ENCODE data around the gene EXOSC9. TPM values are rescaled to one million over a fixed set of nuclear protein-coding genes. Genes with fewer than 3 reads are reported as not detected.
A peak's percentile ranks its signal among the peaks of the same experiment; 100 is the strongest.

The EXOSC9 gene
- total and polyA plus RNA-seq, 10 of the 15 experiments (the other 5 are each of a cell fraction or from before 2014, with no cell fraction given), result 49.0 to 131 (median 85.4) TPM

DNA sequence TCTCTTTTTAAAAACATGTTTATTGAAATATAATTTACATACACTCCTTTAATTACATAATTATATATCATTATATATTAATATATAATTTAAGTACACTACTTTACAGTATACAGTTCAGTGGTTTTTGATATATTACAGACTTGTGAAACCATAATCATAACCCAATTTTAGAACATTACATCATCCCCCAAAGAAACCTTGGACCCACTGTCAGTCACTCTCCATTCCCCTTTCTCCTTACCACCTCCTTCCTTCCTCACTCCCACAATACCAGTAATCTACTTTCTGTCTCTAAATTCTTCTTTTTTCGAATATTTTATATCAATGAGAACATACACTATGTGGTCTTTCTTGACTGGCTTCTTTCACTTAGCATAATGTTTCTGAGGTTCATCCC lies 17.9 kb upstream of the EXOSC9 start:
- Histone ChIP-seq H3K4me1 (ENCODE audit: control insufficient read depth, insufficient read depth, low read length) (peaks cover 4% of the 10 kb centered on the region), H3K4me3 (no peak overlapping the region), H3K36me3 (ENCODE audit: control insufficient read depth in 2 of 2, insufficient read depth in 2 of 2, low read length in 1 of 2) (no peaks in the 10 kb centered on the region), H2AFZ (ENCODE audit: control insufficient read depth, low read depth, low read length) (no peak overlapping the region), H4K20me1 (ENCODE audit: control insufficient read depth, insufficient read depth) (no peaks in the 10 kb centered on the region), H3K9me3 (replicated peaks; ENCODE audit: control insufficient read depth, insufficient read depth, low read length) (no peaks in the 10 kb centered on the region; the same call in 2 of the 3 replicates), H3K9ac (ENCODE audit: control insufficient read depth, insufficient read depth, low read length) (no peak overlapping the region), H3K27me3 (replicated peaks in 1 of 2; ENCODE audit: control insufficient read depth in 2 of 2, insufficient read depth in 2 of 2, low read length in 1 of 2) (no peaks in the 10 kb centered on the region), H3K4me2 (ENCODE audit: control insufficient read depth, insufficient read depth) (no peak overlapping the region), H3K79me2 (ENCODE audit: control insufficient read depth, insufficient read depth, low read length) (no peaks in the 10 kb centered on the region), H3K27ac (ENCODE audit: control insufficient read depth, insufficient read depth) (no peak overlapping the region)
- 0% methylated on average over 1 of the region's 1 CpG for WGBS (ENCODE audit: insufficient coverage, insufficient replicate concordance, low lambda C conversion rate, missing lambda C conversion rate)
- intact Hi-C loops (cut with micrococcal nuclease; ENCODE audit: unreplicated experiment) (no loop called here), in situ Hi-C loops (cut with MboI) (no loop called here)
- BruUV-seq (replicated peaks), result no TSS peak
- ATAC-seq (peak; percentile 77), DNase-seq (ENCODE audit: low read depth, low spot score) (no peak), FAIRE-seq (no peak)
- ChIA-PET CTCF (no interaction called here), POLR2A (interaction anchor here (0.7 kb wide), 1 partner anchor 10 kb away, joined by 3 read pairs; no protein-coding TSS in a partner anchor), RAD21 (ENCODE audit: unreplicated experiment) (no interaction called here), SMC1A (ENCODE audit: uncharacterized antibody, unreplicated experiment) (interaction anchor here (2.2 kb wide), 1 partner anchor 16 kb away, joined by 4 read pairs; no protein-coding TSS in a partner anchor)
- TF ChIP-seq, protein P1, sequence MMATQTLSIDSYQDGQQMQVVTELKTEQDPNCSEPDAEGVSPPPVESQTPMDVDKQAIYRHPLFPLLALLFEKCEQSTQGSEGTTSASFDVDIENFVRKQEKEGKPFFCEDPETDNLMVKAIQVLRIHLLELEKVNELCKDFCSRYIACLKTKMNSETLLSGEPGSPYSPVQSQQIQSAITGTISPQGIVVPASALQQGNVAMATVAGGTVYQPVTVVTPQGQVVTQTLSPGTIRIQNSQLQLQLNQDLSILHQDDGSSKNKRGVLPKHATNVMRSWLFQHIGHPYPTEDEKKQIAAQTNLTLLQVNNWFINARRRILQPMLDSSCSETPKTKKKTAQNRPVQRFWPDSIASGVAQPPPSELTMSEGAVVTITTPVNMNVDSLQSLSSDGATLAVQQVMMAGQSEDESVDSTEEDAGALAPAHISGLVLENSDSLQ (IDR thresholded peaks at IDR 0.05), result peak; percentile 92
- peak; percentile 88 for TF ChIP-seq MEF2A (IDR thresholded peaks at IDR 0.05; ENCODE audit: insufficient read depth, low read depth, low read length)
- no peak for TF ChIP-seq NFYB (IDR thresholded peaks at IDR 0.05; ENCODE audit: insufficient read depth, low read depth, low read length)
- TF ChIP-seq TCF3 (IDR thresholded peaks at IDR 0.05; ENCODE audit: borderline replicate concordance, insufficient read depth, low read depth, low read length), result no peak
- no peak for TF ChIP-seq SMARCA5 (IDR thresholded peaks at IDR 0.05)
- TF ChIP-seq NFIC (IDR thresholded peaks at IDR 0.05; ENCODE audit: low read depth, low read length), result peak; percentile 74; the same call in 1 of the 2 replicates
- TF ChIP-seq JUNB (IDR thresholded peaks at IDR 0.05), result peak; percentile 66
- TF ChIP-seq, protein P2, sequence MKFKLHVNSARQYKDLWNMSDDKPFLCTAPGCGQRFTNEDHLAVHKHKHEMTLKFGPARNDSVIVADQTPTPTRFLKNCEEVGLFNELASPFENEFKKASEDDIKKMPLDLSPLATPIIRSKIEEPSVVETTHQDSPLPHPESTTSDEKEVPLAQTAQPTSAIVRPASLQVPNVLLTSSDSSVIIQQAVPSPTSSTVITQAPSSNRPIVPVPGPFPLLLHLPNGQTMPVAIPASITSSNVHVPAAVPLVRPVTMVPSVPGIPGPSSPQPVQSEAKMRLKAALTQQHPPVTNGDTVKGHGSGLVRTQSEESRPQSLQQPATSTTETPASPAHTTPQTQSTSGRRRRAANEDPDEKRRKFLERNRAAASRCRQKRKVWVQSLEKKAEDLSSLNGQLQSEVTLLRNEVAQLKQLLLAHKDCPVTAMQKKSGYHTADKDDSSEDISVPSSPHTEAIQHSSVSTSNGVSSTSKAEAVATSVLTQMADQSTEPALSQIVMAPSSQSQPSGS (IDR thresholded peaks at IDR 0.05; ENCODE audit: low read length), result peak; percentile 80
- peak; percentile 61; the same call in 1 of the 2 replicates for TF ChIP-seq EED (IDR thresholded peaks at IDR 0.05; ENCODE audit: low read depth)
- peak; percentile 28 to 44; a peak in 1 of 4 replicates for TF ChIP-seq IKZF2 (IDR thresholded peaks at IDR 0.05)
- peak; percentile 95 for TF ChIP-seq ATF7 (IDR thresholded peaks at IDR 0.05; ENCODE audit: low read depth)
- TF ChIP-seq HCFC1 (IDR thresholded peaks at IDR 0.05; ENCODE audit: low read length), result no peak
- TF ChIP-seq WRNIP1 (IDR thresholded peaks at IDR 0.05; ENCODE audit: borderline replicate concordance, low read depth, low read length), result no peak
- no peak for TF ChIP-seq SREBF1 (IDR thresholded peaks at IDR 0.05; ENCODE audit: low read length)
- TF ChIP-seq LARP7 (IDR thresholded peaks at IDR 0.05), result no peak
- TF ChIP-seq SIX5 (IDR thresholded peaks at IDR 0.05; ENCODE audit: low read depth, low read length, severe bottlenecking), result no peak
- peak; percentile 68; the same call in 1 of the 2 replicates for TF ChIP-seq RUNX3 (IDR thresholded peaks at IDR 0.05; ENCODE audit: low read length)

Data from GM12878 (cell line).